ENCODE data around the gene PMVK. TPM values are rescaled to one million over a fixed set of nuclear protein-coding genes. Genes with fewer than 3 reads are reported as not detected.

The PMVK gene
- 17.9 TPM for polyA plus RNA-seq (2013, experiment 1 of 2)
- 17.8 TPM for polyA plus RNA-seq (2013, experiment 2 of 2)

- H3K23ac ChIP-seq (ENCODE audit: low read length) = no peak within 1 kb of the TSS
- WGBS (ENCODE audit: extremely low coverage, insufficient coverage, low lambda C conversion rate) = no CpG with 5 or more reads among the region's 45 CpGs
- no peaks in the 10 kb centered on the region for H3K36me3 ChIP-seq (ENCODE audit: control insufficient read depth, insufficient read depth, low read length)
Observed at GRCh38 chr1:154936555-154937084, at the start of gene PMVK. TSS of gene PMVK (minus strand) at chr1:154936719. CDS start at chr1:154936685, 34 bp downstream.

DNA sequence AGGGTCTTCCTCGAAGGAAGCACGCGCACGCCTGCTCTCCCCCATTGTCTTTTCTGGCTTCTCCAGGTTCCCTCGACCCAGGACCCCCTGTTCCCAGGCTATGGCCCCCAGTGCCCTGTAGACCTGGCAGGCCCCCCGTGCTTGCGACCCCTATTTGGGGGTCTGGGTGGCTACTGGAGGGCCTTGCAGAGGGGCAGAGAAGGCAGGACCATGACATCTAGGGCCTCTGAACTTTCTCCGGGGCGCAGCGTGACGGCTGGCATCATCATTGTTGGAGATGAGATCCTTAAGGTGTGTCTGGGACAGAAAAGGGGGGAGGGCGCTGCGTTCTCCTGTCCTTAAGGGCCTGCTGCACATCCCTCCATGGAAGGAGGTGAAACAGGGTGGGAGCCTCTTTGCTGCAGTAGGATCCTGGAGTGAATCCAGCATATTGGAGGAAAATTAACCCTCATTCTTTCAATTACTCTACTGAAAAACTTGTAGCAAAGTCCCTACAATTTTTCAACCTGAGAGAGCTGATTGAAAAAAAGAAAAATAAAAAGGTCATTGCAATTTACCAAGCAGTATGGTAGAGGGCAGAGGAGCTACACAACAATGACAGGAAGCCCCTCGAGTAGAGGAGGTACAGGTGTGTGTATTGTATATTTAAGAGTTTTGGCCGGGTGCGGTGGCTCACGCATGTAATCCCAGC is 47.4 kb upstream of the PMVK start:
- no peak overlapping the region for H3K27ac ChIP-seq (ENCODE audit: low read depth, low read length)
- DNase-seq = no peak
- H3K27me3 ChIP-seq (ENCODE audit: insufficient read depth, low read length, poor library complexity) = no peaks in the 10 kb centered on the region

More at GRCh38 chr1:154936555-154937084, at the start of gene PMVK:
- Histone ChIP-seq H3K9ac (ENCODE audit: low read length) (peak within 1 kb of the TSS; percentile 85), H3K79me2 (ENCODE audit: control insufficient read depth, insufficient read depth, low read length) (no peaks in the 10 kb centered on the region), H4K8ac (ENCODE audit: low read depth, low read length) (no peak within 1 kb of the TSS), H3K27ac (ENCODE audit: low read depth, low read length) (peak within 1 kb of the TSS; percentile 40), H3K4me1 (ENCODE audit: control insufficient read depth, low read depth, low read length) (peaks cover 4% of the 10 kb centered on the region), H3K18ac (ENCODE audit: low read length) (no peak within 1 kb of the TSS), H3K27me3 (ENCODE audit: insufficient read depth, low read length, poor library complexity) (no peaks in the 10 kb centered on the region), H3K79me1 (ENCODE audit: low read length) (no peaks in the 10 kb centered on the region), H3K4ac (ENCODE audit: low read depth, low read length) (no peak within 1 kb of the TSS), H3K4me3 (ENCODE audit: low read length) (peak within 1 kb of the TSS; percentile 60), H2AK5ac (ENCODE audit: low read length) (no peak within 1 kb of the TSS), H3K4me2 (ENCODE audit: low read length) (peak within 1 kb of the TSS; percentile 95), H3K56ac (ENCODE audit: low read length) (peak within 1 kb of the TSS; percentile 98), H2BK5ac (ENCODE audit: low read length) (peak within 1 kb of the TSS; percentile 97), H2BK120ac (ENCODE audit: low read depth, low read length) (no peak within 1 kb of the TSS), H2BK15ac (replicated peaks; ENCODE audit: low read depth) (no peak within 1 kb of the TSS), H4K5ac (ENCODE audit: low read length) (no peak within 1 kb of the TSS)
- DNase-seq = peak; percentile 97

GRCh38 chr1:154982897-154983648 is 46.6 kb upstream of the PMVK start, which contains the start of gene FLAD1:
TSS of gene FLAD1 (plus strand) at chr1:154983344. CDS start at chr1:154983695, 351 bp downstream.
- Histone ChIP-seq H3K9ac (ENCODE audit: low read length) (peak within 1 kb of the TSS; percentile 81), H3K18ac (ENCODE audit: low read length) (peak within 1 kb of the TSS; percentile 77), H3K4me3 (ENCODE audit: low read length) (peak within 1 kb of the TSS; percentile 67), H3K36me3 (ENCODE audit: control insufficient read depth, insufficient read depth, low read length) (peaks cover 8% of the 10 kb centered on the region), H2BK120ac (ENCODE audit: low read depth, low read length) (no peak within 1 kb of the TSS), H3K79me2 (ENCODE audit: control insufficient read depth, insufficient read depth, low read length) (peaks cover 25% of the 10 kb centered on the region), H3K23ac (ENCODE audit: low read length) (no peak within 1 kb of the TSS), H2BK15ac (replicated peaks; ENCODE audit: low read depth) (no peak within 1 kb of the TSS), H2AK5ac (ENCODE audit: low read length) (peak within 1 kb of the TSS; percentile 12), H4K8ac (ENCODE audit: low read depth, low read length) (no peak within 1 kb of the TSS), H3K56ac (ENCODE audit: low read length) (peak within 1 kb of the TSS; percentile 93), H3K27ac (ENCODE audit: low read depth, low read length) (peak within 1 kb of the TSS; percentile 19), H3K79me1 (ENCODE audit: low read length) (peaks cover 7% of the 10 kb centered on the region), H3K4me2 (ENCODE audit: low read length) (peak within 1 kb of the TSS; percentile 83), H2BK5ac (ENCODE audit: low read length) (peak within 1 kb of the TSS; percentile 66), H3K27me3 (ENCODE audit: insufficient read depth, low read length, poor library complexity) (no peaks in the 10 kb centered on the region), H3K4me1 (ENCODE audit: control insufficient read depth, low read depth, low read length) (no peaks in the 10 kb centered on the region), H4K5ac (ENCODE audit: low read length) (no peak within 1 kb of the TSS), H3K4ac (ENCODE audit: low read depth, low read length) (peak within 1 kb of the TSS; percentile 74)
- DNase-seq = peak; percentile 100
- no CpG with 5 or more reads among the region's 26 CpGs for WGBS (ENCODE audit: extremely low coverage, insufficient coverage, low lambda C conversion rate)

More for the DNA sequence above, 47.4 kb upstream of the PMVK start:
- Histone ChIP-seq H2AK5ac (ENCODE audit: low read length) (peak overlapping the region; percentile 12), H3K4me2 (ENCODE audit: low read length) (peak overlapping the region; percentile 83), H3K4me1 (ENCODE audit: control insufficient read depth, low read depth, low read length) (no peaks in the 10 kb centered on the region), H3K23ac (ENCODE audit: low read length) (no peak overlapping the region), H3K18ac (ENCODE audit: low read length) (no peak overlapping the region), H3K56ac (ENCODE audit: low read length) (peak overlapping the region; percentile 81), H2BK120ac (ENCODE audit: low read depth, low read length) (no peak overlapping the region), H3K79me2 (ENCODE audit: control insufficient read depth, insufficient read depth, low read length) (peaks cover 22% of the 10 kb centered on the region), H3K79me1 (ENCODE audit: low read length) (peaks cover 13% of the 10 kb centered on the region), H2BK5ac (ENCODE audit: low read length) (no peak overlapping the region), H2BK15ac (replicated peaks; ENCODE audit: low read depth) (no peak overlapping the region), H3K4ac (ENCODE audit: low read depth, low read length) (peak overlapping the region; percentile 74), H3K4me3 (ENCODE audit: low read length) (peak overlapping the region; percentile 67), H4K5ac (ENCODE audit: low read length) (no peak overlapping the region), H3K36me3 (ENCODE audit: control insufficient read depth, insufficient read depth, low read length) (peaks cover 12% of the 10 kb centered on the region), H4K8ac (ENCODE audit: low read depth, low read length) (no peak overlapping the region), H3K9ac (ENCODE audit: low read length) (peak overlapping the region; percentile 81)
- WGBS (ENCODE audit: extremely low coverage, insufficient coverage, low lambda C conversion rate) = no CpG with 5 or more reads among the region's 17 CpGs

DNA sequence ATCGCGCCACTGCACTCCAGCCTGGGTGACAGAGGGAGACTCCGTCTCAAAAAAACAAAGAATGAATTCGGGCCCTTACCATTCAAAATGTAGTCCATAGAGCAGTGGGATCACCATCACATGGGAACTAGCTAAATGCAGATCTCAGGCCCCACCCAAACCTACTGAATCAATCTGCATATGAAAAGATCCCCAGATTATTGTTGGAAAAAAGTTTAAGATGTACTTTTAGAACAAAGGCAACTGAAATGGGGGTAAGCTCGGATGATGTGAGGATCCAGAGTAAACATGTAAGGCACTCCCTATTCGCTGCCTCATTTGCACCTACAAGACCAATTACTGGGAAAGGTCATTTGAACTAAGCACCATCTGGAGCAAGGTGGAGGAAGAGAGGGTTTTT is 45.8 kb upstream of the PMVK start:
- peak overlapping the region; percentile 70 for H3K9ac ChIP-seq (ENCODE audit: low read length)
- no peak overlapping the region for H3K23ac ChIP-seq (ENCODE audit: low read length)
- H3K27ac ChIP-seq (ENCODE audit: low read depth, low read length) = peak overlapping the region; percentile 19
- no peak overlapping the region for H4K8ac ChIP-seq (ENCODE audit: low read depth, low read length)
- peak overlapping the region; percentile 93 for H3K56ac ChIP-seq (ENCODE audit: low read length)
- WGBS (ENCODE audit: extremely low coverage, insufficient coverage, low lambda C conversion rate) = no CpG with 5 or more reads among the region's 6 CpGs
- H2BK120ac ChIP-seq (ENCODE audit: low read depth, low read length) = no peak overlapping the region
- no peak overlapping the region for H2BK15ac ChIP-seq (replicated peaks; ENCODE audit: low read depth)
- H2AK5ac ChIP-seq (ENCODE audit: low read length) = no peak overlapping the region
- H2BK5ac ChIP-seq (ENCODE audit: low read length) = no peak overlapping the region
- H3K79me1 ChIP-seq (ENCODE audit: low read length) = peaks cover 6% of the 10 kb centered on the region
- no peak overlapping the region for H3K4me3 ChIP-seq (ENCODE audit: low read length)
- H3K79me2 ChIP-seq (ENCODE audit: control insufficient read depth, insufficient read depth, low read length) = peaks cover 30% of the 10 kb centered on the region
- H3K18ac ChIP-seq (ENCODE audit: low read length) = no peak overlapping the region
- H4K5ac ChIP-seq (ENCODE audit: low read length) = no peak overlapping the region
- DNase-seq = no peak
- no peaks in the 10 kb centered on the region for H3K27me3 ChIP-seq (ENCODE audit: insufficient read depth, low read length, poor library complexity)
- no peak overlapping the region for H3K4me2 ChIP-seq (ENCODE audit: low read length)
- no peaks in the 10 kb centered on the region for H3K4me1 ChIP-seq (ENCODE audit: control insufficient read depth, low read depth, low read length)
- H3K4ac ChIP-seq (ENCODE audit: low read depth, low read length) = no peak overlapping the region
- peaks cover 5% of the 10 kb centered on the region for H3K36me3 ChIP-seq (ENCODE audit: control insufficient read depth, insufficient read depth, low read length)

- no peak overlapping the region for H3K9ac ChIP-seq (ENCODE audit: low read length)
- H3K4me1 ChIP-seq (ENCODE audit: control insufficient read depth, low read depth, low read length) = peaks cover 5% of the 10 kb centered on the region
- no peak overlapping the region for H3K27ac ChIP-seq (ENCODE audit: low read depth, low read length)
- H3K27me3 ChIP-seq (ENCODE audit: insufficient read depth, low read length, poor library complexity) = no peaks in the 10 kb centered on the region
- no peak overlapping the region for H3K23ac ChIP-seq (ENCODE audit: low read length)
- peaks cover 4% of the 10 kb centered on the region for H3K79me1 ChIP-seq (ENCODE audit: low read length)
- H3K36me3 ChIP-seq (ENCODE audit: control insufficient read depth, insufficient read depth, low read length) = peaks cover 5% of the 10 kb centered on the region
- no CpG with 5 or more reads among the region's 3 CpGs for WGBS (ENCODE audit: extremely low coverage, insufficient coverage, low lambda C conversion rate)
- H2AK5ac ChIP-seq (ENCODE audit: low read length) = no peak overlapping the region
- H4K5ac ChIP-seq (ENCODE audit: low read length) = no peak overlapping the region
- H2BK120ac ChIP-seq (ENCODE audit: low read depth, low read length) = no peak overlapping the region
- H2BK5ac ChIP-seq (ENCODE audit: low read length) = no peak overlapping the region
- no peak overlapping the region for H3K4me3 ChIP-seq (ENCODE audit: low read length)
- H4K8ac ChIP-seq (ENCODE audit: low read depth, low read length) = no peak overlapping the region
- peaks cover 40% of the 10 kb centered on the region for H3K79me2 ChIP-seq (ENCODE audit: control insufficient read depth, insufficient read depth, low read length)
- H3K4me2 ChIP-seq (ENCODE audit: low read length) = no peak overlapping the region
- H3K56ac ChIP-seq (ENCODE audit: low read length) = no peak overlapping the region
- H3K18ac ChIP-seq (ENCODE audit: low read length) = no peak overlapping the region
- no peak overlapping the region for H3K4ac ChIP-seq (ENCODE audit: low read depth, low read length)
- H2BK15ac ChIP-seq (replicated peaks; ENCODE audit: low read depth) = no peak overlapping the region
- no peak for DNase-seq
Observed at GRCh38 chr1:154978360-154978759, 41.8 kb upstream of the PMVK start.
